ENCODE measurements around the gene SLC29A1.

GRCh38 chr6:44194326-44194725, 29.1 kb upstream of the SLC29A1 start:
- TF ChIP-seq CTCF (IDR thresholded peaks at IDR 0.05; ENCODE audit: poor library complexity): no peak
- TF ChIP-seq EZH2 (IDR thresholded peaks at IDR 0.05; ENCODE audit: borderline replicate concordance): no peak
- TF ChIP-seq EZH2phosphoT487 (IDR thresholded peaks at IDR 0.05; ENCODE audit: low read depth, severe bottlenecking, unreplicated experiment): no peak
